Measurements from ENCODE around the gene APLP1.
"Not testable (repeated sequence)": the region's sequence is repeated elsewhere in the genome, so short reads cannot be mapped to it uniquely, and the experiment has no call there.

DNA sequence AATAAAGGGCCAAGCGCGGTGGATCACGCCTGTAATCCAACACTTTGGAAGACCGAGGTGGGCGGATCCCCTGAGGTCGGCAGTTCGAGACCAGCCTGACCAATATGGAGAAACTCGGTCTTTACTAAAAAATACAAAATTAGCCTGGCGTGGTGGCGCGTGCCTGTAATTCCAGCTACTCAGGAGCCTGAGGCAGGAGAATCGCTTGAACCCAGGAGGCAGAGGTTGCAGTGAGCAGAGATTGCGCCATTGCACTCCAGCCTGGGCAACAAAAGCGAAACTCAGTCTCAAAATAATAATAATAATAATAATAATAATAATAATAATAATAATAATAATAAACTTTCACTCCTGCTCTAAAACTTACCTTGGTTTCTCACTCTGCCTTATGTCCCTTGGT lies 42.0 kb downstream of the APLP1 start:
- not testable (repeated sequence) for TF ChIP-seq CTCF, POLR2A (IDR thresholded peaks at IDR 0.05)

Data from thyroid gland (tissue), 4 donors.